Endometrial microvascular endothelial cells (primary cell): ENCODE data around the gene RAD52. TPM values are rescaled to one million over a fixed set of nuclear protein-coding genes. Genes with fewer than 3 reads are reported as not detected.

Source experiments
- in situ Hi-C: cut with HindIII; loops from 2 replicates; pipeline ENCODE4 v1.10.0; 2017; ENCODE audit warnings: low sequenced_read_pairs, low pct_unique_long_range_greater_than_20kb; ENCODE audit errors: inconsistent ontology term
- total RNA-seq: library from RNA; depleted of rRNA; stranded (reverse); fragments of >200 nt; gene quantifications from one replicate; pipeline ENCODE4 v1.2.3, GENCODE V29; 2015; ENCODE audit errors: inconsistent ontology term

The RAD52 gene
- total RNA-seq, 1 donor from 2014 or later = 11.7 TPM

DNA sequence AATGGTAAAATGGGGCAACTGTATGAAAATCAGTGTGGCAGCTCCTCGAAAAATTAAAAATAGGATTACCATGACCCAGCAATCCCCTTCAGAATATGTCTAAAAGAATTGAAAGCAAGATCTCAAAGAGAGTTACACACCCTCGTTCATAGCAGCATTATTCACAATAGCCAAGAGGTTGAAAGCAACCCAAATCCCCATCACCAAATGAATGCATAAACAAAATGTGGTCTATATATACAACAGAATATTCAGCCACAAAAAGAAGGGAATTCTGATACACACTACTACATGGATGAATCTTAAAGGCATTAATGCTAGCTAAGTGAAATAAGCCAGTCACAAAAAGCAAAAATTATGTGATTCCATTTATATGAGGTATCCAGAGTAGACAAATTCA is 27.2 kb downstream of the RAD52 start:
- in situ Hi-C loops = no loop called here

DNA sequence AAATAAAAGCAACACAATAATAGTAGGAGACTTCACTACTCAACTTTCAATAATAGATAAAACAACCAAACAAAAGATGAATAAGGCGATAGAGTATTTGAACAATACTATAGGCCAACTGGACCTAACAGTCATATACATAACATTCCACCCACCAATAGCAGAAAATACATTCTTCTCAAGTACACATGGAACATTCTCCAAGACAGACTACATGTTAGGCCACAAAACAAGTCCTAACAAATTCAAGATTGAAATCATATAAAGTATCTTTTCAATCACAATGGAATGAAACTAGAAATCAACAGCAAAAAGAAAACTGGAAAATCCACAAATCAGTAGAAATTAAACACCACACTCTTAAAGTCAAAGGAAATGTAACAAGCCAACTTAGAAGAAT is 28.8 kb downstream of the RAD52 start:
- in situ Hi-C loops = no loop called here

DNA sequence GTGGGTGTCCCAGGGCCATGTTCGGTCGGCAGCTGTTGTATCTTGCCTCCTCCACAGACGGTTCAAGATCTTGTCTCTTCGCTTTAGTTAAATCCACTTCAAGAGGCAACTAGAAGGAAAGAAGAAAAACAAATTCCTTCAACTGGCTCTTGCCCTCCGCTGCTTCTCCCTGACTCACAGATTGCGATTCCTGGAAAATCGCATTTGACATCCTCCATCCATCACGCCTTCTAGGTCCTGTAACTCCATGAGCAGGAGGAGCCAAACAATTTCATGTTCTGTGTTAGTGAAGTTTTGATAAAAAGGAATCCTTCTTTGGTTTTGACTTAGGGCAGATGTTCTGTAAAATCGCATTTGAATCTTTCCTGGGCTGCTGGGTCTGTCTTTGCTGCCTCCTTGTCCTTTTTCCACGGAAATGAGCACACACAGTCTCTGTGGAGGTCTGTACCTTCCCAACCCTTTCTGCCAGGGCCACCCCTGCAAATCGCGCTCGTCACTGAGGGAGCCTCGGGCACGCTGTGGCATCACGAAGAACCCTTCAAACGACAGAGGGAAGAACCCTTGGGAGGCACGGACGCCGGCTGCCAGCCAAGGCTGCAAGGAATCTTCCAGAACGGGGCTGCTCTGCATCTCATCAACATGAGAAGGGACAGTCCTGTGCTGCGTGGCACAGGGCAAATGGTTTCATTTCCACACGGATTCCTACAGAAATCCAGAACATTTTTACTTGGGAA is 32.6 kb downstream of the RAD52 start:
- in situ Hi-C loops = no loop called here

DNA sequence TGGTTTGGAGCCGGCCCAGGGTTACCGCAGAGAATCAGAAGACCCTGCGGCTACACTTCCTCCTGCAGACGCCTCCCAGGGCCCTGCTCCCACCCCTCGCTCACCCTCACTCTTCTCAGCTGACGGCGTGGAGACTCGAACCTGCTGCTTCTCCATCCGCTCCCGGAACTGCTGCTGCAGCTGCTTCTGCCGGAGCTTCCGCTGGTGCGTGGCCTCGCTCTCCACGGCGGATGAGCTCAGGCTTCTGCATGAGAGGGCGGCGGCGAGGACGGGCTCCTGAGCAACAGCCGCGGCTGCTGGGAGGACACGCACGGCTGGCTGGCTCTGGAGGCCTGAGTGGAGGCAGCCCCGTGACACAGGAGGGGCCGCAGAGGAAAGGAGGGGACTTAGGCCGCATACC is 33.3 kb downstream of the RAD52 start:
- in situ Hi-C loops = no loop called here

DNA sequence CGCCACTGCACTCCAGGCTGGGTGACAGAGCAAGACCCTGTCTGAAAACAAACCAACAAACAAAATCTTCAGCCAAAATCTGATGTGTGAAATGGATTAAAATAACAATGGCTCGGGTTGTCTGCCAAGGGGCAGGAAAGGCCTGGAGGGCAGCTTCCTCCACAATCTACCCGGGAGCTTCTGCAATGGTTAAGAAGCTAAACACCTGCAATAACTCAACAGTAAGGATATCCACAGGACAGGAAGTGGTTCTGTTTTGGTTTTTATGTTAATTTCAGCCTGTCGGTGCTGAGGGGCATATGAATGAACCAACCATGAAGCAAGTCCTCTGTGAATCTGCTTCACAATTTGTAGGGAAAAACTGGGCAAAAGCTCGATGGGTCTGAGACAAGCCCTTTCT is 34.4 kb downstream of the RAD52 start:
- in situ Hi-C loops = no loop called here

DNA sequence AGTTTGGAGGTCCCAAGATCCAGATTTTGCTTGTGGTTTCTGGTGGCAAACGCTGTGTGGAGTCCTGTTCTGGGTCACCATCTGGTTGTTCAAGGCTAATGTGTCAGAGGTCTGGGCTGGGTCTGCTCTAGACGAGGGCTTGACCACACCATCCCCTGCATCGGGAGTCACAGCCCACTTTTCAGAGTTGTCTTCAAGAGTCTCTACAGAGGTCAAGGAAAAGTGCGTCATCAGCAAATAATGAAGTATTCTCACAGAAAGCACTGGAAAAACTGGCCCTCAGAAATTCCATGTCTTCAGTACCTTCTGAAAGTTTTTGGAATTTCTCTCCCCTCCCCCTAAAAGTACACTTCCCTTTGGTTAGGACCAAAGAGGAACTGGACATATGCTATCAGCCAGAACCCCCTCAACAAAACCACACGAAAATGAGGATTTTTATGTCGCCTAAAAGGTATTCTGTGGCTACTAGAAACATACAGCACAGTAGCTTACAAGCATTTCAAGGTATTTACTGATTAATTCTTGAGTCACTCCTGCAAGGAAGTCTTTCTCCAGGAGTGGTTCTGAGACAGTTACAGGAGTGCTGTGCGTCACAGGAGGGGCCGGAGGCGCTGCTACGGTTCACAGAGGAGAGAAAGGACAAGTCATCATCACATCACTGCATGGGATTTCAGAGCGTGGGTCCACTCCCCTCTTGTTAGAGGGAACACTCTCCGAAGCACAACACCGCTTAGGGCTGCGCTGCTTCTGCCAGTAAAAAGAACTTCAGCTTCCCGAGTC is 35.4 kb downstream of the RAD52 start:
- in situ Hi-C loops = no loop called here

DNA sequence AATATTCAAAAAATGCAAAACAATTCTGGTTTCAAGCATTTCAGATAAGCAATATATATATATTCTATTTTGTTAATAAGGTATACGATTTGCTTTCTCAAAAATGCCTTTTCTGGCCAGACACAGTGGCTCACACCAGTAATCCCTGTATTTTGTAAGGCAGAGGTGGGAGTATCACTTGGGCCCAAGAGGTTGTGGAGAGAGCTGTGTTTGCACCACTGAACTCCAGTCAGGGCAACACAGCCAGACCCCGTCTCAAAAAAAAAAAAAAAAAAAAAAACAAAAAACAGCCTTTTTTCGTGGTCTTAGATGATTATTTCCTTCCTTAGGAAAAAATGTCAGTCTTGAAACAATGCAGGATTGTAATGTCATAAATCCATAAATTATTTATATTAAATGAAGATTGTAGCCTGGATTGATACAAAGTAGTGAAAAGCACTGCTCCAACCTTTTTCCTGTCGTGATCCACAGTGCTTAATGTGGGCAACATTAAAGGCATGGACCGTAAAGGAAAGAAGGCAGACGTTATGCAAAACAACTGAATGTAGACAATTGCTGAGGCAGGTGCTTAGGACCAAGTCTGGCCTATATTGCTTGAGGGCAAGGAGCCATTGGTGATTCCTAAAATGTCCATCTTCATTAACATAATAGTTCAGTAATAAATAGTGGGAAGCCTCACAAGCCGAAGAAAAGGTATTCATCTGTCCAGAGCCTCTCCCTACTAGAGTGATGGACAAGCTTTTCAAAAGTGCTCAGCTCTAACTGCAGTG is 36.8 kb downstream of the RAD52 start:
- in situ Hi-C loops = no loop called here

DNA sequence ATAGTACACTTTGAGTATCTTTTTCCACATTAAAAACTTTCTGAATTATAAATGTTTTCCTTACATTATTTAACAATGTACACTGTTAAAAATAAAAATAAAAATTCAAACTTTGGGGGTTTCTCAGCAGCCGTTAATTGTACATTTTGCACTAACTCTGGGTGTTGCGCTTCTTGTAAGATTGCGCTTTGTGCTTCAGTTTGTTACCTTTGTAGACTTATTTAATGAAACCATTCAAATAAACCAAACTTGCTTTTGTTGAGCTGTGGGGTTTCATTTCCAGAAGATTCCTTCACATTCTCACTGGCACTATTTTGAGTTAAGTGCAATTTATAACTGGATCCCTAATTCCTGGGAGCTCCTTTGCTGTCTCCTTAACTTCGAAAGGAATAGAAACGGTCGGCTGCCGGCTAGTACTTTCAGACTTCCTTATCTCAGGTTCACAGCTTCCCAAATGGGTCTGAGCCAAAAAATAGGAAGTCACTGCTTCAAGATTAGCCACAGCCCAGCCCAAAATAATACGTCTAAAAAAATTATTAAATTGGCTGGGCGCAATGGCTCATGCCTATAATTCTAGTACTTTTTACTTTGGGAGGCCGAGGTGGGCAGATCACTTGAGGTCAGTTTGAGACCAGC is 38.2 kb downstream of the RAD52 start:
- in situ Hi-C loops = no loop called here

DNA sequence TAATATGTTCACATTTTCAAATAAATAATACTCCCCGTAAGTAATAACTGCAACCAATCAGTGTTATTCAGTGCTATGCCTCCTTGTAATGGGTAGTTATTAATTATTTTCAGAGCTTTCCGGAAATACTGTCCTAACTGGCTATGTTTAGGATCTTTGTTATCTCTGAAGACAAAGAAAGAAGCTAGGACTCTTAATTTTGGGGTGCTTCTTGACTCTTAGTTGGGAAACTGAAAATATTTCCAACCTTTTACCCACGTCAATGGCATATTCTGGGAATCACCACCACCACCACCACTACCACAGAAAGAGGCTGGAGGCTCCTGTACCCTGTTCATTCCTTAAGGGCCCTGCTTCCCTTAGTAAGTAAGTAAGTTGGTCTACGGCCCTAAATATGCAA is 39.1 kb downstream of the RAD52 start:
- in situ Hi-C loops = no loop called here

DNA sequence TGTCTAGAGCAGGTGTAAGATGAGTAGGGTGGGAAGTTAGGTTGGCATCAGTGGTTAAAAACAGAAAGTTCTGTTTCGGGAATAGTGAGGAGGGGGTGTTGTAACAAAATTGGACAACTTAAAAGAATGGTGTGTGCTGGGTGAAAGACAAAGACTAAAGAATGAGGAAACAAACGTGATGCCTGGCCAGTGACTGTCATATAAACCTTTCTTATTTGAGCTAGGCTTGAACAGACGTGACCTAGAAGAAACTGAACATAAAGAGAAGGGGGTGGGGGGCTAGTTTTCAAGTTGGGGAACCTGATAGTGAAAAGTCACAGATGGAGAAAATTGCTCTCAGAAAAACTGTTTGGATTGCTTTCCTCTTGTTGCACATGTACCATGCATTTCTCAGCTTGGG is 39.6 kb downstream of the RAD52 start:
- in situ Hi-C loops = no loop called here

DNA sequence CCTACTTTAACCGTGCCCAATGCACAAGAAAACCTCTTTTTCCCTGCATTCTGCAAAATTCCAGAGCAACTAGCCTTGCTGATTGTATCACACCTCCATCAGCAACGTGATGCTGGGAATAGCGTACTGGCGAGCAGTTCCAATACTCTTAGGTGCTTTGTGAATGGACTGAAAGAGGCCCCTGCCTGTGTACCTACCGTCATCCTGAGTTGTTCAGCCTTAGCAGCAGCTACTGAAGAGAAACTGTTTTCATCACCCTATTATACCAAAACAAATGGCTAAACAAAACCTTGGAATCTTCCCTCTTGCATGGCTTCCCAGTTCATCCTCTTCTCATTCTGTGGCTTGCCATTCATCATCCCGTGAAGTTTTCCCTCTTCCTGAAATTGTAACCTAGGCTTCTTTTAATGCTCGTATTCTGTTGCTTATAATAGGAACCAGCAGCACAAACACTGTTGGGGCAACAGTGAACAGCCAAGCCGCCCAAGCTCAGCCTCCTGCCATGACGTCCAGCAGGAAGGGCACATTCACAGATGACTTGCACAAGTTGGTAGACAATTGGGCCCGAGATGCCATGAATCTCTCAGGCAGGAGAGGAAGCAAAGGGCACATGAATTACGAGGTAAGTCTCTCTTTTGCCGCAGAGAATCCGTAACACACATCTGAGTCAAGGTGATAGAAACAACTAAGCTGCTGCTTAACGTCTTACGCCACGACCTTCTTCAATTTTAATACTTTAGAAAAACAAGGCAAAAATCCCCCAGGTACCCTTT is 41.9 kb downstream of the RAD52 start:
- in situ Hi-C loops = no loop called here

DNA sequence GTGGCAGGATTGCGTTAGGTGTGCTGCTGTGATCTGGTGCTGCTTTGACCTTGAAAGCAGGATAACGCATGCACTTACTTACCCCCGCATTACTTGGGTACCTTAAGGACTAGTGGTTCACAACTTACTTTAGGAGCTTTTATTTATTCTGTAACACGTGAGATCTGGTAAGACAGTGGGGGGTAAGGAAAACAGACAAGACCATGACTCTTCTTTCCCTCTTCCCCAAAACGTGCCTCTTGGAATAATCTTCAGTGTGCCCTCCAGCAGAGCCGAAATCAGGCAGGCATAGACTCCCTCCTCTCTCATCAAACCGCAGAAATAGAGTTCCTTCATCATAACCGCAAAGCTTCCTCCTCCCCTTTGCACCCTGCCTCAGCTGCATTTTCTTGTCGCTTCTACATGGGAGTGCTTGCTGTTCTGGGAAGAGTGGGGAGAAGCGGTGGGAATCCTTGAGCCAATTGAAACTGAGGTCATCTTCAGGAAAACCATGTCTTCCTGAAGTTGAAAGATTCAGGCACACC is 43.4 kb downstream of the RAD52 start:
- in situ Hi-C loops = no loop called here

DNA sequence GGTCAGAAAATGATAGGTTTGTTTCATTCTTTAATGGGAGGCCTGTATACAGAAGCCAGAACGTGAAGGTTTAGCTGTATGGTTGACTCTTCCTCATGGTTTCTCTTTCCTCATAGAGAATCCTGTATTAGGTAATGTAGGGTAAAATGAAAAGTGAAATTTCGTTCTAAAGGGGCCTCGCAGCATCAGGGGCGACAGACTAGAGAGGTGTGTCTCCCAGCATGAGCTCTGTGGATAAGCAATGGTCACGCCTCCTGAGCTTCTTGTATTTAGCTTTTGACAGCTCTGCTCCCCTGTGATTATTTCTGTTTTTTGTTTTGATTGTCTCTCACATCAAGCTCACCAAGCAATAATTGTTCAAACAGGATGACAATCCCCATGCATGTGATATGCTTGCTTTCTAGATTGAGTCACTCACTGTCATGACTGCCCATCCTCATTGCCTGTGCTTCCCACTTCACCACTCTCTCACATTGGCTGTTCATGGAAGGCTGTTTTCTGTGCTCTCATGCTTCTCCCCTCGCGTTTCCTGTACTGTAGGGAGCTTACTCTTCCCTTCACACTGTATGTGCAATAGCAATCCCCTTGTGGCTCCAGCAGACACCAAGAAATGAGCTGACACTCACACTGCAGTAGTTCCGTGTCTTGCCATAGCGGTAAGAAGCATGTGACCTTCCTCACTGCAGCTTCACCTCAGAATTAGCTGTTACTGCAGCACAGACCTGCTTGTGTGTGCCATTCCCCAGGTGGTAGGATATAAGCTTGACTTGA is 44.0 kb downstream of the RAD52 start:
- in situ Hi-C loops = no loop called here

DNA sequence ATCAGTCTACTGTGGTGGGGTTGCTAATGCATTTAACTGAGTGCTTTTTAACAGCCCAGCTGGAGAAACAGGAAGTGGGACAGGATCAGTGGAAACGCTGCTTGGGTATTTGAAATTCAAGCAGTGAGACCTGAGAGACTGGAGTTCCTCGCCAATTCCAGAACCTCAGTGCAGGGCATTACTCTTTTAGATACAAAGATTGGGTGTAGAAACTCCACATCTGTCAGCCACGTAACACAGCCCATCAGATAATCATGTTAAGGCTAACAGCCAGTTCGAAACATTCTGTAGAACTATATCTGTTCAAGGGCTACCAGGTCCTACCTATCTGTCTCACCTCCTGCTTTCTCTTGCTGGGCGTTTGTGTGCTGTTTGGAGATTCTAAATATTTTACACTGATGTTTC is 45.5 kb downstream of the RAD52 start:
- in situ Hi-C loops = no loop called here

DNA sequence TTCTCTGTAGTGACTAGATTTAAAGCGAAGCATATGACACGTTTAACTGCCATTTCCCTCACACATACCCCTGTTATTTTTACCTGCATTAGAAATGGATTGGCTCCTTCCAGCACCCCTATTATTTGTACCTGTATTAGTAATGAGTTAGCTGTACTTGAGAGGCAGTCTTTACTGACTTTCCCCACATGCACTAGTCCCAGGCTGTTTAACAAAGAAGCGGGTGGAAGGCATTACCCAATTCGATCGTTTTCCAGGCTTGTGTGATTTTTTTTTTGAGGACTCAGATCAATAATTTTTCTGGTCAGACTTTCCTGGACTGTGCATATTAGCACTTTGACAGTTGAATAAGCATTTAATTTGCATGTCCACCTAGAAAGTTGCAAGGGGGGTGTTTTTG is 46.4 kb downstream of the RAD52 start:
- in situ Hi-C loops = no loop called here

DNA sequence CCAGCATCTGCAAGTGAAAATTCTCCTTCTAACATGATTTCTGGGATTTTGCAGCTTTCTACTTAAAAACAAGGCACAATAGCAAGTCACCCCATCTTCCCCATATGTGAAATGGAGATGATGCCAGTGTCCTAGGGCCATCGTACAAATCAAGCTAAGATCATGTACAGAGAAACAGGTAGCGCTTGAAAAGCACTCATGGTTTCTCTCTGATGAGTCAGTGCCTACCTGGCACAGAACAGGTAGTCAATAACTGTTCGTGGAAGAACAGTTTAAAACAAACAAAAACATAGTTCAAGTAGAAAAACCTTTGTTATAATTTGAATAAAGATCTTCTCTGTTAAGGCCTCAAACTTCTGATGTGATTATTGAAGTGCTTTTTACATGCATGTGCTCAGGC is 46.9 kb downstream of the RAD52 start:
- in situ Hi-C loops = no loop called here

DNA sequence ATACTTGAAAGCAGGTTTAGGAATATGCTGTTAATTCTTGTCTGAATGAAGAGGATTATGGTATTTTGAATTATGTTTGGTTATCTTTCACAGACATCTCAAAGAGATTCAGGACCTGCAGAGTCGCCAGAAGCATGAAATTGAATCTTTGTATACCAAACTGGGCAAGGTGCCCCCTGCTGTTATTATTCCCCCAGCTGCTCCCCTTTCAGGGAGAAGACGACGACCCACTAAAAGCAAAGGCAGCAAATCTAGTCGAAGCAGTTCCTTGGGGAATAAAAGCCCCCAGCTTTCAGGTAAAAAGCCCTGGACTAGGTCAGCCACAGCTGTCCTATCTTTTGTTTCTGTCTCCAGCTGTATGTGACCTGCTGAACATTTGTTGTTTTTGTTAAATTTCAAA is 52.1 kb downstream of the RAD52 start:
- in situ Hi-C loops = no loop called here

DNA sequence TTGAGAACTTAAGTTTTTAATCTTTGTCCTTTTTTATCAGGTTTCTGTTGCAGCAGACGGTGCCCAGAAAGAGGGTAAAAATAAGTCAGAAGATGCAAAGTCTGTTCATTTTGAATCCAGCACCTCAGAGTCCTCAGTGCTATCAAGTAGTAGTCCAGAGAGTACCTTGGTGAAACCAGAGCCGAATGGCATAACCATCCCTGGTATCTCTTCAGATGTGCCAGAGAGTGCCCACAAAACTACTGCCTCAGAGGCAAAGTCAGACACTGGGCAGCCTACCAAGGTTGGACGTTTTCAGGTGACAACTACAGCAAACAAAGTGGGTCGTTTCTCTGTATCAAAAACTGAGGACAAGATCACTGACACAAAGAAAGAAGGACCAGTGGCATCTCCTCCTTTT is 53.5 kb downstream of the RAD52 start:
- in situ Hi-C loops = no loop called here
